ENCODE data around the gene LAMB4. TPM values are rescaled to one million over a fixed set of nuclear protein-coding genes. Genes with fewer than 3 reads are reported as not detected.

LAMB4 gene
- total RNA-seq, 1 donor from 2014 or later: not detected

GRCh38 chr7:107996072-107996882 is 133.9 kb downstream of the LAMB4 start:
- Histone ChIP-seq H3K36me3 (peaks cover 8% of the 10 kb centered on the region), H3K9me3 (no peaks in the 10 kb centered on the region), H3K4me1 (peaks cover 17% of the 10 kb centered on the region), H3K27me3 (peaks cover 3% of the 10 kb centered on the region), H3K27ac (no peak overlapping the region), H3K4me3 (no peak overlapping the region)
- TF ChIP-seq CTCF (IDR thresholded peaks at IDR 0.05): no peak
- ATAC-seq: no peak
- intact Hi-C loops (cut with DNase I): no loop called here
- DNase-seq: no peak

- intact Hi-C loops (cut with DNase I): no loop called here
- no peak for TF ChIP-seq CTCF (IDR thresholded peaks at IDR 0.05)
- DNase-seq (no peak), ATAC-seq (no peak)
- Histone ChIP-seq H3K36me3 (peaks cover 8% of the 10 kb centered on the region), H3K4me3 (no peak overlapping the region), H3K27me3 (no peaks in the 10 kb centered on the region), H3K27ac (no peak overlapping the region), H3K9me3 (no peaks in the 10 kb centered on the region), H3K4me1 (peaks cover 17% of the 10 kb centered on the region)
Observed at GRCh38 chr7:107995184-107996071, 134.7 kb downstream of the LAMB4 start.

GRCh38 chr7:107994421-107995030 is 135.6 kb downstream of the LAMB4 start:
- DNase-seq (no peak), ATAC-seq (no peak)
- H3K4me1 ChIP-seq: peaks cover 17% of the 10 kb centered on the region
- TF ChIP-seq CTCF (IDR thresholded peaks at IDR 0.05): no peak
- no peaks in the 10 kb centered on the region for H3K9me3 ChIP-seq
- H3K4me3 ChIP-seq: no peak overlapping the region
- no peak overlapping the region for H3K27ac ChIP-seq
- no peaks in the 10 kb centered on the region for H3K27me3 ChIP-seq
- intact Hi-C loops (cut with DNase I): no loop called here
- H3K36me3 ChIP-seq: peaks cover 8% of the 10 kb centered on the region

- peaks cover 17% of the 10 kb centered on the region for H3K4me1 ChIP-seq
- intact Hi-C loops (cut with DNase I): no loop called here
- no peak overlapping the region for H3K27ac ChIP-seq
- no peak overlapping the region for H3K4me3 ChIP-seq
- H3K27me3 ChIP-seq: no peaks in the 10 kb centered on the region
- no peaks in the 10 kb centered on the region for H3K9me3 ChIP-seq
- no peak for ATAC-seq
- no peak for DNase-seq
- TF ChIP-seq CTCF (IDR thresholded peaks at IDR 0.05): no peak
- peaks cover 8% of the 10 kb centered on the region for H3K36me3 ChIP-seq
Observed at GRCh38 chr7:107993891-107994291, 136.3 kb downstream of the LAMB4 start.

- TF ChIP-seq CTCF (IDR thresholded peaks at IDR 0.05): no peak
- no peak overlapping the region for H3K27ac ChIP-seq
Observed at GRCh38 chr7:107989618-107990373, 140.4 kb downstream of the LAMB4 start.

More at GRCh38 chr7:107989618-107990373, 140.4 kb downstream of the LAMB4 start:
- H3K36me3 ChIP-seq: peaks cover 23% of the 10 kb centered on the region
- H3K27me3 ChIP-seq: no peaks in the 10 kb centered on the region
- peaks cover 3% of the 10 kb centered on the region for H3K4me1 ChIP-seq
- intact Hi-C loops (cut with DNase I): no loop called here
- no peaks in the 10 kb centered on the region for H3K9me3 ChIP-seq
- DNase-seq (no peak), ATAC-seq (no peak)
- no peak overlapping the region for H3K4me3 ChIP-seq
